Neural cell (in vitro differentiated cells): ENCODE results near the gene MARCHF6. TPM values are rescaled to one million over a fixed set of nuclear protein-coding genes. Genes with fewer than 3 reads are reported as not detected.

Experiments
- H2AFZ ChIP-seq: fragments of 200-600, 300-800 bp; sonication (generic), shearing (Covaris generic); 2 replicates; pipeline ENCODE4 v1.6.0; 2014; ENCODE audit warnings: low read depth, mild to moderate bottlenecking, antibody characterized with exemption, low read length, moderate library complexity
- H3F3A ChIP-seq: fragments of 200-600 bp; shearing (Covaris generic); 2 replicates; pipeline ENCODE4 v1.6.1; 2016; ENCODE audit warnings: mild to moderate bottlenecking, moderate library complexity, mixed read lengths, antibody characterized with exemption, low read length; ENCODE audit not compliant: insufficient read depth, poor library complexity, severe bottlenecking
- H3K27ac ChIP-seq: fragments of 200-600, 300-800 bp; sonication (generic), shearing (Covaris generic); 2 replicates; pipeline ENCODE4 v1.5.1; 2014; ENCODE audit warnings: mild to moderate bottlenecking, low read length, moderate library complexity
- H3K27me3 ChIP-seq: fragments of 300-800, 200-600 bp; sonication (generic), shearing (Covaris generic); 2 replicates; pipeline ENCODE4 v1.6.0; 2014; ENCODE audit warnings: mild to moderate bottlenecking, low read depth, low read length, moderate library complexity; ENCODE audit not compliant: insufficient read depth
- H3K36me3 ChIP-seq: fragments of 300-800, 200-600 bp; sonication (generic), shearing (Covaris generic); 2 replicates; pipeline ENCODE4 v1.5.1; 2014; ENCODE audit warnings: mild to moderate bottlenecking, antibody characterized with exemption, low read length, moderate library complexity; ENCODE audit not compliant: insufficient read depth
- H3K4me2 ChIP-seq: fragments of 300-800, 200-600 bp; sonication (generic), shearing (Covaris generic); 2 replicates; pipeline ENCODE4 v1.6.0; 2014; ENCODE audit warnings: mild to moderate bottlenecking, low read length
- H3K4me3 ChIP-seq: fragments of 300-800, 200-600 bp; sonication (generic), shearing (Covaris generic); 2 replicates; pipeline ENCODE4 v1.5.1; 2014; ENCODE audit warnings: mild to moderate bottlenecking, low read length, moderate library complexity
- H3K79me2 ChIP-seq: fragments of 200-600 bp; shearing (Covaris generic); replicated peaks from 2 replicates; pipeline ENCODE4 v1.6.0; 2014; ENCODE audit warnings: mild to moderate bottlenecking, low read length, moderate library complexity; ENCODE audit not compliant: insufficient read depth
- H3K9ac ChIP-seq: fragments of 300-800, 200-600 bp; sonication (generic), shearing (Covaris generic); 2 replicates; pipeline ENCODE4 v1.6.1; 2016; ENCODE audit warnings: mild to moderate bottlenecking, low read length, mixed read lengths
- H3K9me2 ChIP-seq: fragments of 200-600 bp; shearing (Covaris generic); 2 replicates; pipeline ENCODE4 v1.6.1; 2016; ENCODE audit warnings: mild to moderate bottlenecking, low read length, mixed read lengths; ENCODE audit not compliant: insufficient read depth
- H3K9me3 ChIP-seq: fragments of 200-600, 300-800 bp; sonication (generic), shearing (Covaris generic); 2 replicates; pipeline ENCODE4 v1.6.1; 2016; ENCODE audit warnings: mild to moderate bottlenecking, mixed run types, low read length, moderate library complexity, mixed read lengths
- H4K20me1 ChIP-seq: fragments of 200-600 bp; shearing (Covaris generic); 2 replicates; pipeline ENCODE4 v1.6.1; 2016; ENCODE audit warnings: mild to moderate bottlenecking, mixed run types; ENCODE audit not compliant: insufficient read depth
- CTCF ChIP-seq: fragments of 450-650 bp; IDR thresholded peaks from 2 replicates; pipeline ENCODE4 v1.5.1; 2014; ENCODE audit warnings: antibody characterized with exemption, mild to moderate bottlenecking, moderate library complexity; ENCODE audit not compliant: poor library complexity, severe bottlenecking
- EP300 ChIP-seq: fragments of 450-650 bp; conservative IDR thresholded peaks from 2 replicates; pipeline ENCODE4 v1.6.1; 2014; ENCODE audit warnings: antibody characterized with exemption, mild to moderate bottlenecking, moderate library complexity; ENCODE audit not compliant: poor library complexity, severe bottlenecking
- EZH2 ChIP-seq: fragments of 200-600, 300-800 bp; shearing (Covaris generic), sonication (generic); IDR thresholded peaks from 2 replicates; pipeline ENCODE4 v1.6.1; 2014; ENCODE audit warnings: antibody characterized with exemption, low read length, borderline replicate concordance, mild to moderate bottlenecking; ENCODE audit not compliant: insufficient read depth, poor library complexity, severe bottlenecking
- MXI1 ChIP-seq: fragments of 450-650 bp; conservative IDR thresholded peaks from 2 replicates; pipeline ENCODE4 v1.6.1; 2014; ENCODE audit warnings: antibody characterized with exemption, mild to moderate bottlenecking; ENCODE audit not compliant: poor library complexity, severe bottlenecking
- POLR2AphosphoS5 ChIP-seq: IDR thresholded peaks from 2 replicates; pipeline ENCODE4 v1.6.1; 2012
- RAD21 ChIP-seq: fragments of 450-650 bp; conservative IDR thresholded peaks from 2 replicates; pipeline ENCODE4 v1.6.1; 2014; ENCODE audit warnings: antibody characterized with exemption, mild to moderate bottlenecking, moderate library complexity
- SMC3 ChIP-seq: fragments of 450-650 bp; conservative IDR thresholded peaks from 2 replicates; pipeline ENCODE4 v1.6.1; 2014; ENCODE audit warnings: antibody characterized with exemption, mild to moderate bottlenecking, moderate library complexity; ENCODE audit not compliant: poor library complexity
- TAF1 ChIP-seq: IDR thresholded peaks from 2 replicates; pipeline ENCODE4 v1.6.1; 2012; ENCODE audit warnings: low read depth
- polyA plus RNA-seq: library from polyadenylated mRNA; depleted of rRNA; stranded (reverse); fragments of >200 nt; gene quantifications from 2 replicates; pipeline ENCODE4 v1.2.3, GENCODE V29; 2014
- TF ChIP-seq, protein P1 (sequence below): IDR thresholded peaks from 2 replicates; pipeline ENCODE4 v1.6.1; 2012; ENCODE audit warnings: borderline replicate concordance

The MARCHF6 gene
- polyA plus RNA-seq, 1 donor from 2014 or later, result 282 TPM

- no peaks in the 10 kb centered on the region for H4K20me1 ChIP-seq
- H3K9me3 ChIP-seq, result no peaks in the 10 kb centered on the region
- no peak overlapping the region for H3K4me3 ChIP-seq
- H2AFZ ChIP-seq, result no peak overlapping the region
- H3K9ac ChIP-seq, result no peak overlapping the region
- no peak overlapping the region for H3K4me2 ChIP-seq
- no peak overlapping the region for H3K27ac ChIP-seq
- no peaks in the 10 kb centered on the region for H3F3A ChIP-seq
- H3K36me3 ChIP-seq, result no peaks in the 10 kb centered on the region
- TF ChIP-seq EZH2 (no peak), SMC3 (no peak), EP300 (no peak), CTCF (no peak), POLR2AphosphoS5 (no peak), RAD21 (no peak), TAF1 (no peak), MXI1 (no peak)
- TF ChIP-seq, protein P1, sequence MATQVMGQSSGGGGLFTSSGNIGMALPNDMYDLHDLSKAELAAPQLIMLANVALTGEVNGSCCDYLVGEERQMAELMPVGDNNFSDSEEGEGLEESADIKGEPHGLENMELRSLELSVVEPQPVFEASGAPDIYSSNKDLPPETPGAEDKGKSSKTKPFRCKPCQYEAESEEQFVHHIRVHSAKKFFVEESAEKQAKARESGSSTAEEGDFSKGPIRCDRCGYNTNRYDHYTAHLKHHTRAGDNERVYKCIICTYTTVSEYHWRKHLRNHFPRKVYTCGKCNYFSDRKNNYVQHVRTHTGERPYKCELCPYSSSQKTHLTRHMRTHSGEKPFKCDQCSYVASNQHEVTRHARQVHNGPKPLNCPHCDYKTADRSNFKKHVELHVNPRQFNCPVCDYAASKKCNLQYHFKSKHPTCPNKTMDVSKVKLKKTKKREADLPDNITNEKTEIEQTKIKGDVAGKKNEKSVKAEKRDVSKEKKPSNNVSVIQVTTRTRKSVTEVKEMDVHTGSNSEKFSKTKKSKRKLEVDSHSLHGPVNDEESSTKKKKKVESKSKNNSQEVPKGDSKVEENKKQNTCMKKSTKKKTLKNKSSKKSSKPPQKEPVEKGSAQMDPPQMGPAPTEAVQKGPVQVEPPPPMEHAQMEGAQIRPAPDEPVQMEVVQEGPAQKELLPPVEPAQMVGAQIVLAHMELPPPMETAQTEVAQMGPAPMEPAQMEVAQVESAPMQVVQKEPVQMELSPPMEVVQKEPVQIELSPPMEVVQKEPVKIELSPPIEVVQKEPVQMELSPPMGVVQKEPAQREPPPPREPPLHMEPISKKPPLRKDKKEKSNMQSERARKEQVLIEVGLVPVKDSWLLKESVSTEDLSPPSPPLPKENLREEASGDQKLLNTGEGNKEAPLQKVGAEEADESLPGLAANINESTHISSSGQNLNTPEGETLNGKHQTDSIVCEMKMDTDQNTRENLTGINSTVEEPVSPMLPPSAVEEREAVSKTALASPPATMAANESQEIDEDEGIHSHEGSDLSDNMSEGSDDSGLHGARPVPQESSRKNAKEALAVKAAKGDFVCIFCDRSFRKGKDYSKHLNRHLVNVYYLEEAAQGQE, result no peak
- H3K27me3 ChIP-seq, result peaks cover 6% of the 10 kb centered on the region
- H3K9me2 ChIP-seq, result no peaks in the 10 kb centered on the region
- H3K79me2 ChIP-seq, result no peaks in the 10 kb centered on the region
Measured at GRCh38 chr5:10311595-10312425, 41.7 kb upstream of the MARCHF6 start.

DNA sequence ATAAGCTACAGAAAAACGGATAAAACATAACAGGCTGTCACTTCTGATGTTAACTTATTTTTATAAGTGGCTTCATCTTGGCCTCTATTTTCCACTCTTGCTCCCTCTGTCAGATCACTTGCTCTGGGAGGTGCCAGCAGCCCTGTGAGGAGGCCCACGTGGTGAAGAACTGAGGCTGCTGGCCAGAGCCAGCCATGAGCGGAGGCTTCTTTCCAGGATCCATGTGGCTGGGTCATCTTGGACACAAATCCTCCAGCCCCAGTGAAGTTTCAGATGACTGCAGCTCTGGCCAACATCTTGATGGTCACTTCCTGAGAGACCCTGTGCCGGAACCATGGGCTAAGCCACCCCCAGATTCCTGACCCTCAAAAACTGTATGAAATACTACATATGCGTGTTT is 38.3 kb upstream of the MARCHF6 start:
- Histone ChIP-seq H3K36me3 (no peaks in the 10 kb centered on the region), H2AFZ (no peak overlapping the region), H3F3A (no peaks in the 10 kb centered on the region), H3K9me3 (no peaks in the 10 kb centered on the region), H3K9ac (no peak overlapping the region), H3K79me2 (no peaks in the 10 kb centered on the region), H3K4me3 (no peak overlapping the region), H3K27ac (no peak overlapping the region), H3K27me3 (no peaks in the 10 kb centered on the region), H3K9me2 (no peaks in the 10 kb centered on the region), H4K20me1 (no peaks in the 10 kb centered on the region), H3K4me2 (no peak overlapping the region)
- no peak for TF ChIP-seq RAD21
- TF ChIP-seq, protein P1, result no peak
- TF ChIP-seq EZH2, result no peak
- TF ChIP-seq POLR2AphosphoS5, result no peak
- TF ChIP-seq TAF1, result no peak
- no peak for TF ChIP-seq CTCF
- no peak for TF ChIP-seq SMC3
- TF ChIP-seq MXI1, result no peak
- TF ChIP-seq EP300, result no peak
